AG09319 (cell line): ENCODE measurements around the gene RASA1.

ENCODE experiments used
- DNase-seq: peaks from one replicate; pipeline ENCODE4 v3.0.0-alpha.2; 2010; ENCODE audit warnings: low read depth; ENCODE audit errors: extremely low read depth
- TF ChIP-seq, protein P1 (sequence below): IDR thresholded peaks from 2 replicates; pipeline ENCODE4 v1.5.1; 2011; ENCODE audit warnings: low read depth, mild to moderate bottlenecking, inconsistent platforms, low read length, moderate library complexity

Gene RASA1

GRCh38 chr5:87430863-87431457 is 163.3 kb downstream of the RASA1 start:
- TF ChIP-seq, protein P1, sequence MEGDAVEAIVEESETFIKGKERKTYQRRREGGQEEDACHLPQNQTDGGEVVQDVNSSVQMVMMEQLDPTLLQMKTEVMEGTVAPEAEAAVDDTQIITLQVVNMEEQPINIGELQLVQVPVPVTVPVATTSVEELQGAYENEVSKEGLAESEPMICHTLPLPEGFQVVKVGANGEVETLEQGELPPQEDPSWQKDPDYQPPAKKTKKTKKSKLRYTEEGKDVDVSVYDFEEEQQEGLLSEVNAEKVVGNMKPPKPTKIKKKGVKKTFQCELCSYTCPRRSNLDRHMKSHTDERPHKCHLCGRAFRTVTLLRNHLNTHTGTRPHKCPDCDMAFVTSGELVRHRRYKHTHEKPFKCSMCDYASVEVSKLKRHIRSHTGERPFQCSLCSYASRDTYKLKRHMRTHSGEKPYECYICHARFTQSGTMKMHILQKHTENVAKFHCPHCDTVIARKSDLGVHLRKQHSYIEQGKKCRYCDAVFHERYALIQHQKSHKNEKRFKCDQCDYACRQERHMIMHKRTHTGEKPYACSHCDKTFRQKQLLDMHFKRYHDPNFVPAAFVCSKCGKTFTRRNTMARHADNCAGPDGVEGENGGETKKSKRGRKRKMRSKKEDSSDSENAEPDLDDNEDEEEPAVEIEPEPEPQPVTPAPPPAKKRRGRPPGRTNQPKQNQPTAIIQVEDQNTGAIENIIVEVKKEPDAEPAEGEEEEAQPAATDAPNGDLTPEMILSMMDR: no peak
- DNase-seq: no peak

DNA sequence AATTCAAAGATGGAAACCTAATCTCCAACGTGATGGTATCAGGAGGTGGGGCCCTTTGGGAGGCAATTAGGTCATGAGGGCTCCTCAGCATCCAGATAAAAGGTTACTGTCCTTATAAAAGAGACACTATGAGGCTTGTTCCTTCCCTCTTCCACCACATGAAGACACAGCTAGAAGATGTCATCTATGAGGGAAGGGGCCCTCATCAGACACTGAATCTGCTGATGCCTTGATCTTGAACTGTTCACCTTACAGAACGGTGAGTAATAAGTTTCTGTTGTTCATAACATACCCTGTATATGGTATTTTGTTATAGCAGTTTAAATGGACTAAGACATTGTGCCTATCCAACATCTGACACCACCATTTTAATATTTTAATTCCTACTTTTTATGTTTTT is 164.8 kb downstream of the RASA1 start:
- TF ChIP-seq, protein P1: no peak
- no peak for DNase-seq

GRCh38 chr5:87433945-87434344 is 166.3 kb downstream of the RASA1 start:
- DNase-seq: no peak
- TF ChIP-seq, protein P1: no peak

GRCh38 chr5:87434461-87434860 is 166.8 kb downstream of the RASA1 start:
- TF ChIP-seq, protein P1: no peak
- no peak for DNase-seq

- DNase-seq: no peak
These were observed 167.5 kb downstream of the RASA1 start for GRCh38 chr5:87435144-87435694.

DNA sequence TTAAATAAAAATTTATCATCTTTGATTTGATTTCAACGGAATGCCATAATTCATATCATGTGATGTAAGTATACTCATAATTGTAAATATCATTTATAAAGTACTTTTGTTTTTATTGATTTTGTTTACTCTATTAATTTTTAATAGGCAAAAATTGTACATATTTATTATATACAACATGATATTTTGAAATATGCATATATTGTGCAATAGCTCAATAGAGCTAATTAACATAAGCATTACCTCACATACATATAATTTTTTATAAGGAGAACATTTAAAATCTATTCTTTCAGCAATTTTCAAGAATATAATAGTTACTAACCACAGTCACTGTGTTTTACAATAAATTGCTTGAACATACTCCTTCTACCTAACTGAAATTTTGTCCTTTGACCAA is 170.0 kb downstream of the RASA1 start:
- DNase-seq: no peak
- TF ChIP-seq, protein P1: no peak

More at GRCh38 chr5:87435144-87435694, 167.5 kb downstream of the RASA1 start:
- TF ChIP-seq, protein P1: no peak

- DNase-seq: no peak
- TF ChIP-seq, protein P1: no peak
These were observed 170.5 kb downstream of the RASA1 start for GRCh38 chr5:87438231-87438630.
